LNCaP clone FGC (cell line): ENCODE measurements around the gene ECE2.

ENCODE experiments used
- DNase-seq: peaks from one replicate; pipeline ENCODE4 v3.0.0-alpha.2; 2011; ENCODE audit warnings: low read depth
- H3K4me3 ChIP-seq: 2 replicates; pipeline ENCODE4 v1.5.1; 2011; ENCODE audit warnings: mild to moderate bottlenecking, low read depth, low read length, control low read depth
- CTCF ChIP-seq: IDR thresholded peaks from 2 replicates; pipeline ENCODE4 v1.5.1; 2012; ENCODE audit warnings: mild to moderate bottlenecking; ENCODE audit not compliant: control insufficient read depth, insufficient read depth; ENCODE audit errors: extremely low read depth

The ECE2 gene

GRCh38 chr3:184291738-184292445 is 16.1 kb downstream of the ECE2 start:
- no peak for TF ChIP-seq CTCF
- H3K4me3 ChIP-seq, result no peak overlapping the region

GRCh38 chr3:184295771-184296170 is 19.9 kb downstream of the ECE2 start:
- H3K4me3 ChIP-seq, result no peak overlapping the region
- no peak for TF ChIP-seq CTCF
- peak; percentile 38 for DNase-seq

More at GRCh38 chr3:184291738-184292445, 16.1 kb downstream of the ECE2 start:
- no peak for DNase-seq

GRCh38 chr3:184296616-184297015 is 20.8 kb downstream of the ECE2 start:
- no peak overlapping the region for H3K4me3 ChIP-seq
- no peak for DNase-seq
- no peak for TF ChIP-seq CTCF

- no peak for TF ChIP-seq CTCF
- peak within 1 kb of the TSS; percentile 97 for H3K4me3 ChIP-seq
- DNase-seq, result peak; percentile 81
Observed at GRCh38 chr3:184298759-184299487, 23.1 kb downstream of the ECE2 start, which contains the start of gene PSMD2. Gene PSMD2, plus strand, starts transcription at chr3:184299241. Its CDS starts 26 bp downstream, at chr3:184299267.

- no peak for TF ChIP-seq CTCF
- H3K4me3 ChIP-seq, result peak overlapping the region; percentile 97
- DNase-seq, result no peak
Observed at GRCh38 chr3:184299488-184300377, 23.9 kb downstream of the ECE2 start.

- no peak for TF ChIP-seq CTCF
- H3K4me3 ChIP-seq, result peak overlapping the region; percentile 97
- DNase-seq, result no peak
Observed at GRCh38 chr3:184300378-184300720, 24.5 kb downstream of the ECE2 start.
